Central memory CD4-positive, alpha-beta T cell (primary cell): ENCODE data around the gene KCTD21.

Source experiments
- DNase-seq: peaks from one replicate; pipeline ENCODE4 v3.0.0; 2022

KCTD21 gene

GRCh38 chr11:78171951-78172350 lies 16.5 kb downstream of the KCTD21 start:
- DNase-seq: no peak

- DNase-seq: no peak
These were observed 17.4 kb downstream of the KCTD21 start for GRCh38 chr11:78170874-78171549.

GRCh38 chr11:78170413-78170812 lies 18.0 kb downstream of the KCTD21 start:
- no peak for DNase-seq

GRCh38 chr11:78168539-78169477 lies 19.6 kb downstream of the KCTD21 start:
- DNase-seq: no peak

GRCh38 chr11:78166855-78167469 lies 21.5 kb downstream of the KCTD21 start:
- no peak for DNase-seq

GRCh38 chr11:78164471-78164870 lies 24.0 kb downstream of the KCTD21 start:
- no peak for DNase-seq

- no peak for DNase-seq
These were observed 24.6 kb downstream of the KCTD21 start for GRCh38 chr11:78163828-78164227.

GRCh38 chr11:78161962-78162371 lies 26.5 kb downstream of the KCTD21 start:
- DNase-seq: no peak

GRCh38 chr11:78161346-78161745 lies 27.1 kb downstream of the KCTD21 start:
- DNase-seq: no peak

GRCh38 chr11:78160557-78160956 lies 27.9 kb downstream of the KCTD21 start:
- DNase-seq: no peak

- DNase-seq: no peak
These were observed 29.3 kb downstream of the KCTD21 start for GRCh38 chr11:78158987-78159652.

- DNase-seq: no peak
These were observed 32.1 kb downstream of the KCTD21 start for GRCh38 chr11:78156127-78156844.

GRCh38 chr11:78151804-78152203 lies 36.6 kb downstream of the KCTD21 start:
- DNase-seq: no peak

GRCh38 chr11:78150754-78151153 lies 37.7 kb downstream of the KCTD21 start:
- no peak for DNase-seq

- DNase-seq: no peak
These were observed 38.1 kb downstream of the KCTD21 start for GRCh38 chr11:78150346-78150745.

GRCh38 chr11:78149646-78150045 lies 38.8 kb downstream of the KCTD21 start:
- DNase-seq: no peak

- no peak for DNase-seq
These were observed 40.6 kb downstream of the KCTD21 start for GRCh38 chr11:78147807-78148206.

- DNase-seq: no peak
These were observed 42.9 kb downstream of the KCTD21 start for GRCh38 chr11:78145511-78146025.

GRCh38 chr11:78140392-78141077 lies 47.9 kb downstream of the KCTD21 start:
- no peak for DNase-seq

GRCh38 chr11:78139422-78140391 lies 48.7 kb downstream of the KCTD21 start, which contains the start of gene ALG8:
Gene ALG8 (minus strand): TSS chr11:78139626. CDS start chr11:78139588, 38 bp downstream.
- DNase-seq: peak; percentile 95
